GM12873 (cell line): Measurements from ENCODE around the gene CHMP4B.

Experiments used
- CTCF ChIP-seq: IDR thresholded peaks from 2 replicates; pipeline ENCODE4 v1.5.1; 2012; ENCODE audit warnings: low read depth, mild to moderate bottlenecking, moderate library complexity, low read length, control low read depth; ENCODE audit not compliant: insufficient read depth; ENCODE audit errors: missing control alignments

Gene CHMP4B

GRCh38 chr20:33789858-33790182, 21.3 kb upstream of the CHMP4B start:
- TF ChIP-seq CTCF, result no peak

GRCh38 chr20:33790566-33790965, 20.6 kb upstream of the CHMP4B start:
- no peak for TF ChIP-seq CTCF

- TF ChIP-seq CTCF, result no peak
These were observed 20.1 kb upstream of the CHMP4B start for GRCh38 chr20:33791021-33791420.

- no peak for TF ChIP-seq CTCF
These were observed 19.6 kb upstream of the CHMP4B start for GRCh38 chr20:33791540-33791939.

GRCh38 chr20:33791959-33792597, 19.1 kb upstream of the CHMP4B start:
- TF ChIP-seq CTCF, result peak; percentile 80

GRCh38 chr20:33793011-33793931, 17.9 kb upstream of the CHMP4B start:
- no peak for TF ChIP-seq CTCF

- TF ChIP-seq CTCF, result no peak
These were observed 14.8 kb upstream of the CHMP4B start for GRCh38 chr20:33796263-33796906.
